Fibroblast of mammary gland (primary cell): ENCODE measurements around the gene SEZ6L2.
"Not testable (repeated sequence)": the region's sequence is repeated elsewhere in the genome, so short reads cannot be mapped to it uniquely, and the experiment has no call there.

Experiments
- DNase-seq: peaks from one replicate; pipeline ENCODE4 v3.0.0-alpha.2; 2010; ENCODE audit warnings: low read depth
- H3K4me3 ChIP-seq: 2 replicates; pipeline ENCODE4 v1.5.1; 2011; ENCODE audit warnings: low read depth, mild to moderate bottlenecking, low read length, moderate library complexity; ENCODE audit not compliant: control insufficient read depth
- CTCF ChIP-seq: conservative IDR thresholded peaks from 2 replicates; pipeline ENCODE4 v1.5.1; 2011; ENCODE audit warnings: low read depth, low read length, inconsistent platforms; ENCODE audit not compliant: control insufficient read depth, insufficient read depth

Gene SEZ6L2

GRCh38 chr16:29910819-29911675 lies 11.7 kb upstream of the SEZ6L2 start:
- H3K4me3 ChIP-seq, result no peak overlapping the region
- DNase-seq, result no peak
- no peak for TF ChIP-seq CTCF

GRCh38 chr16:29909851-29910250 lies 10.5 kb upstream of the SEZ6L2 start:
- DNase-seq, H3K4me3 ChIP-seq: not testable (repeated sequence)

- peak; percentile 87 for DNase-seq
- no peak overlapping the region for H3K4me3 ChIP-seq
- TF ChIP-seq CTCF, result no peak
Observed at GRCh38 chr16:29909391-29909790, 10.0 kb upstream of the SEZ6L2 start.

GRCh38 chr16:29908719-29909220 lies 9.4 kb upstream of the SEZ6L2 start:
- H3K4me3 ChIP-seq, result no peak overlapping the region
- no peak for DNase-seq
- no peak for TF ChIP-seq CTCF

GRCh38 chr16:29907973-29908372 lies 8.6 kb upstream of the SEZ6L2 start:
- no peak overlapping the region for H3K4me3 ChIP-seq
- DNase-seq, result no peak
- no peak for TF ChIP-seq CTCF

- no peak for TF ChIP-seq CTCF
- no peak for DNase-seq
- no peak overlapping the region for H3K4me3 ChIP-seq
Observed at GRCh38 chr16:29906520-29907244, 7.3 kb upstream of the SEZ6L2 start.

- no peak for DNase-seq
- TF ChIP-seq CTCF, result no peak
- no peak overlapping the region for H3K4me3 ChIP-seq
Observed at GRCh38 chr16:29905668-29906067, 6.3 kb upstream of the SEZ6L2 start.
